GM12801 (cell line): Measurements from ENCODE around the gene KLHL17.

Experiments
- CTCF ChIP-seq: IDR thresholded peaks from one replicate; pipeline ENCODE4 v1.5.1; 2011; ENCODE audit warnings: control low read depth; ENCODE audit not compliant: insufficient read length; ENCODE audit errors: extremely low read depth

The KLHL17 gene

GRCh38 chr1:914891-915280, 45.5 kb upstream of the KLHL17 start:
- TF ChIP-seq CTCF: no peak

GRCh38 chr1:915295-916172, 44.9 kb upstream of the KLHL17 start:
- TF ChIP-seq CTCF: no peak

- no peak for TF ChIP-seq CTCF
Measured at GRCh38 chr1:916173-917075, 44.0 kb upstream of the KLHL17 start.

- TF ChIP-seq CTCF: no peak
Measured at GRCh38 chr1:917076-917459, 43.3 kb upstream of the KLHL17 start.

GRCh38 chr1:917466-918091, 42.8 kb upstream of the KLHL17 start:
- TF ChIP-seq CTCF: no peak

GRCh38 chr1:918353-918752, 42.0 kb upstream of the KLHL17 start:
- no peak for TF ChIP-seq CTCF

- no peak for TF ChIP-seq CTCF
Measured at GRCh38 chr1:918843-919242, 41.5 kb upstream of the KLHL17 start.
